ENCODE results near the gene RAPGEF2.

- no peak for TF ChIP-seq ZNF292 (tag by site-specific recombination; IDR thresholded peaks at IDR 0.05; ENCODE audit: borderline replicate concordance, low read depth)
- no peak for TF ChIP-seq ZNF174 (tag by site-specific recombination; IDR thresholded peaks at IDR 0.05)
- TF ChIP-seq CTCF (tag by site-specific recombination; IDR thresholded peaks at IDR 0.05) = no peak
- TF ChIP-seq ZNF18 (tag by site-specific recombination; IDR thresholded peaks at IDR 0.05) = no peak
- TF ChIP-seq ZBTB26 (tag by site-specific recombination; optimal IDR thresholded peaks at IDR 0.05) = no peak
- no peak for TF ChIP-seq YY1 (tag by site-specific recombination; IDR thresholded peaks at IDR 0.05)
- no peak for TF ChIP-seq ZNF777 (tag by site-specific recombination; IDR thresholded peaks at IDR 0.05; ENCODE audit: borderline replicate concordance)
- TF ChIP-seq ATF2 (tag by site-specific recombination; IDR thresholded peaks at IDR 0.05; ENCODE audit: low read depth) = no peak
- TF ChIP-seq ZNF16 (tag by site-specific recombination; IDR thresholded peaks at IDR 0.05; ENCODE audit: low read depth) = no peak
- no peak for TF ChIP-seq SETDB1 (IDR thresholded peaks at IDR 0.05; ENCODE audit: insufficient read length, low read length)
Observed at GRCh38 chr4:159341522-159341921, 238.6 kb downstream of the RAPGEF2 start.

Data from HEK293 (cell line).